B cell (primary cell): ENCODE data around the gene PLEKHM1.

Source experiments
- CTCF ChIP-seq: fragments of 200-600 bp; IDR thresholded peaks from one replicate; pipeline ENCODE4 v1.8.0; 2022; ENCODE audit warnings: antibody characterized with exemption, mild to moderate bottlenecking
- EZH2 ChIP-seq: IDR thresholded peaks from 2 replicates; pipeline ENCODE4 v1.6.1; 2012; ENCODE audit warnings: borderline replicate concordance, low read depth, mild to moderate bottlenecking, moderate library complexity, low read length; ENCODE audit not compliant: insufficient read depth, poor library complexity, severe bottlenecking

DNA sequence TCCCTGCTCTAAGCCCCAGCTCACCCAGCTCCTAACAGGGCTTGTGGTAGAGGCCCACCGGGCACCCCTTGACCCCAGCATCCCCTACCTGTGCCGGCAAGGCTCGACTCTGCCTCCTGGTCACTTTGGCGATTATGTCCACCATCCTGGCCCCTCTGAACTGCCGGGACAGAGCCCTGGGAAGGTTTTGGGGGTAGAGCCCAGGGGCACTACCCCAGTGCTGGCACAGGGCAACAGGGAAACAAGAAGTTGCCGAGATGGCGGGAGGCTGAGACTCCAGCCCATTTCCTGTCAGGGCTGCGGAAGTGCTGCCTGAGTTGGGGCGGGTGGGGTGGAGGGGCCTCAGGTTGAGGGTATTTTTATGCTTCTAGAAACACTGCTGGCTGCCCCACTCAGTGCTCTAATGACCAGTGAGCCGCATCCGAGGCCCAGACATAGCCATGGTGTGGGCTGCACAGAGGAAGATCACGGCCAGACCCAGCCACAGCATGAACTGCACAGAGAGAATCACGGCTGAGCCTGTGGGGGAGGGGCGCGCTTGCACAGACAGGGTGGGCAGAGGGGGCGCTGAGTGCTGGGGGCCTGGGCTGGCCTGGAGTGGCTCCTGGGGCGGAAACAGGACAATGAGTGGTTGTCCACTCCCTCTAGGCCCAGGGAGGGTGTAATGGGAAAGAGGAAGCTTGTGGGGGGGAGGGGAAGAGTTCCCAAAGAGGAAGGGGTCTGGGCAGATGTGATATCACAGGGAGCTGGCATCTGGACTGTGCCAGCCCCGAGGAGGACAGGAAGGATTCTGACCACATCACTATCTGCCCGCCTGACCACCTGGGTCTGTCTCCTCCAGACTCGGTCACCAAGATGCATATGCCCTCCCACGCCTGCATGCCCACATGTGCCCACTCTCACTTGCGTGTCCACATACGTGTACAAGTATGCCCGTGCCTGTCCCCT, 80.1 kb downstream of the PLEKHM1 start:
- TF ChIP-seq CTCF (no peak), EZH2 (no peak)
